Prostate gland (tissue), 2 donors: ENCODE measurements around the gene CKAP2L.

Source experiments
- CTCF ChIP-seq, 4 experiments: fragments of 200-600 bp in 2 of 4; fragments of 450-650 bp in 2 of 4; sonication (generic) in 2 of 4; IDR thresholded peaks; 1 replicate in 3 of 4; 2 replicates in 1 of 4; pipeline ENCODE4 v1.5.1; 2016 to 2019; ENCODE audit warnings: antibody characterized with exemption in 4 of 4, mild to moderate bottlenecking in 2 of 4, moderate library complexity in 2 of 4
- POLR2A ChIP-seq: fragments of 450-650 bp; IDR thresholded peaks from one replicate; pipeline ENCODE4 v1.6.1; 2016; ENCODE audit warnings: antibody characterized with exemption, mild to moderate bottlenecking
- POLR2AphosphoS5 ChIP-seq: sonication (generic); formaldehyde crosslinking; IDR thresholded peaks from one replicate; pipeline ENCODE4 v1.6.1; 2017; ENCODE audit warnings: antibody characterized with exemption

- no peak for TF ChIP-seq CTCF (IDR thresholded peaks at IDR 0.05)
- no peak for TF ChIP-seq POLR2A
- no peak for TF ChIP-seq POLR2AphosphoS5
Measured at GRCh38 chr2:112760149-112760548, 4.3 kb downstream of the CKAP2L start.
